Esophagus squamous epithelium (tissue), 4 donors: Measurements from ENCODE around the gene CEMIP.
"Not testable (repeated sequence)": the region's sequence is repeated elsewhere in the genome, so short reads cannot be mapped to it uniquely, and the experiment has no call there.

Experiments
- CTCF ChIP-seq, 6 experiments: fragments of 450-650 bp in 4 of 6; fragments of 200-600 bp in 2 of 6; sonication (generic) in 2 of 6; IDR thresholded peaks; one replicate each; pipeline ENCODE4 v1.5.1; 2016 to 2019; ENCODE audit warnings: antibody characterized with exemption in 6 of 6, mild to moderate bottlenecking in 4 of 6, moderate library complexity in 4 of 6
- POLR2A ChIP-seq, 4 donors: fragments of 450-650 bp; IDR thresholded peaks; one replicate each; pipeline ENCODE4 v1.6.1; 2017; ENCODE audit warnings: antibody characterized with exemption in 4 of 4, mild to moderate bottlenecking in 4 of 4, moderate library complexity in 3 of 4

- not testable (repeated sequence) for TF ChIP-seq CTCF, POLR2A (IDR thresholded peaks at IDR 0.05)
Observed at GRCh38 chr15:80965454-80965853, 186.3 kb downstream of the CEMIP start.
